ENCODE measurements around the gene LHX3. TPM values are rescaled to one million over a fixed set of nuclear protein-coding genes. Genes with fewer than 3 reads are reported as not detected.

The LHX3 gene
- total RNA-seq, 1 experiment from 2014 or later: 0.11 TPM

DNA sequence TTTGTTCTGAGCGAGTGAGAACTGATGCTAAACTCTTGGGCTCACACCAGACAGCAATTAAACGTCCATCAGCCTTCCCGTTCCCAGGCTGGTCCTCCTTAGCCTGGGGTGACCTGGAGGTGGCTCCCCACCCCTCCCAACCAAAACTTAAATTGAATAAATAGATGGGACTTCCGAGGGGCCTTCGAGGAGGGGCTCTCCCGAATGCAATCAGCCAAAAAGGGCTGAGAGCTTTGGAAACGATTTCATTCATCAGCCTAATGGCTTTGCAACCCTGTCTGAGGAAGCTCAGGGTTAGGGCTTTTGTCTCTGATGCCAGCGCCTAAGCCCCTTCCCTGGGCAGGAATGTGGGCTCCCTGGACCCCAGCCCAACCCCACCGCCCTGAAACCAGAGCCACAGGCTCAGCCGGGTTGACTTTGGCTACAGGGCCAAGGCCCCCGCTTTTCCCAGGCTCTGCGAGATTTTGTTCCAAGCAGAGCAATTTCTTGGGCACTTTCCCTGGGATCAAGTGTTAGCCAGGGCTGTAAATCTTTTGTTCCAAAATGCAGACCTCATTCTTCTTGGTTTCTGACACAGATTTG is 29.2 kb downstream of the LHX3 start:
- DNase-seq (ENCODE audit: low spot score): no peak
- no peaks in the 10 kb centered on the region for H3K4me1 ChIP-seq (ENCODE audit: insufficient read depth, low read length, poor library complexity, severe bottlenecking)
- intact Hi-C loops (cut with micrococcal nuclease; ENCODE audit: unreplicated experiment): no loop called here
- TF ChIP-seq, protein P1, sequence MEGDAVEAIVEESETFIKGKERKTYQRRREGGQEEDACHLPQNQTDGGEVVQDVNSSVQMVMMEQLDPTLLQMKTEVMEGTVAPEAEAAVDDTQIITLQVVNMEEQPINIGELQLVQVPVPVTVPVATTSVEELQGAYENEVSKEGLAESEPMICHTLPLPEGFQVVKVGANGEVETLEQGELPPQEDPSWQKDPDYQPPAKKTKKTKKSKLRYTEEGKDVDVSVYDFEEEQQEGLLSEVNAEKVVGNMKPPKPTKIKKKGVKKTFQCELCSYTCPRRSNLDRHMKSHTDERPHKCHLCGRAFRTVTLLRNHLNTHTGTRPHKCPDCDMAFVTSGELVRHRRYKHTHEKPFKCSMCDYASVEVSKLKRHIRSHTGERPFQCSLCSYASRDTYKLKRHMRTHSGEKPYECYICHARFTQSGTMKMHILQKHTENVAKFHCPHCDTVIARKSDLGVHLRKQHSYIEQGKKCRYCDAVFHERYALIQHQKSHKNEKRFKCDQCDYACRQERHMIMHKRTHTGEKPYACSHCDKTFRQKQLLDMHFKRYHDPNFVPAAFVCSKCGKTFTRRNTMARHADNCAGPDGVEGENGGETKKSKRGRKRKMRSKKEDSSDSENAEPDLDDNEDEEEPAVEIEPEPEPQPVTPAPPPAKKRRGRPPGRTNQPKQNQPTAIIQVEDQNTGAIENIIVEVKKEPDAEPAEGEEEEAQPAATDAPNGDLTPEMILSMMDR (conservative IDR thresholded peaks at IDR 0.05; ENCODE audit: low read depth, low read length): no peak
- no peak for TF ChIP-seq EZH2 (IDR thresholded peaks at IDR 0.05; ENCODE audit: borderline replicate concordance, low read depth, low read length, poor library complexity, severe bottlenecking)
- H3K9me3 ChIP-seq (ENCODE audit: low read depth, low read length, poor library complexity, severe bottlenecking): no peaks in the 10 kb centered on the region
- no peaks in the 10 kb centered on the region for H3K36me3 ChIP-seq (ENCODE audit: insufficient read depth, low read length, poor library complexity, severe bottlenecking)
- CTCF ChIA-PET: no interaction called here
- H3K27ac ChIP-seq (ENCODE audit: low read depth, low read length, poor library complexity, severe bottlenecking): no peak overlapping the region
- no TSS peak for BruUV-seq (replicated peaks)
- no peaks in the 10 kb centered on the region for H3K27me3 ChIP-seq (replicated peaks; ENCODE audit: insufficient read depth, low read depth, low read length, poor library complexity)
- no peak overlapping the region for H3K4me3 ChIP-seq (ENCODE audit: low read depth, low read length, poor library complexity, severe bottlenecking)
- POLR2A ChIA-PET (ENCODE audit: low non-redundant PET): no interaction called here

DNA sequence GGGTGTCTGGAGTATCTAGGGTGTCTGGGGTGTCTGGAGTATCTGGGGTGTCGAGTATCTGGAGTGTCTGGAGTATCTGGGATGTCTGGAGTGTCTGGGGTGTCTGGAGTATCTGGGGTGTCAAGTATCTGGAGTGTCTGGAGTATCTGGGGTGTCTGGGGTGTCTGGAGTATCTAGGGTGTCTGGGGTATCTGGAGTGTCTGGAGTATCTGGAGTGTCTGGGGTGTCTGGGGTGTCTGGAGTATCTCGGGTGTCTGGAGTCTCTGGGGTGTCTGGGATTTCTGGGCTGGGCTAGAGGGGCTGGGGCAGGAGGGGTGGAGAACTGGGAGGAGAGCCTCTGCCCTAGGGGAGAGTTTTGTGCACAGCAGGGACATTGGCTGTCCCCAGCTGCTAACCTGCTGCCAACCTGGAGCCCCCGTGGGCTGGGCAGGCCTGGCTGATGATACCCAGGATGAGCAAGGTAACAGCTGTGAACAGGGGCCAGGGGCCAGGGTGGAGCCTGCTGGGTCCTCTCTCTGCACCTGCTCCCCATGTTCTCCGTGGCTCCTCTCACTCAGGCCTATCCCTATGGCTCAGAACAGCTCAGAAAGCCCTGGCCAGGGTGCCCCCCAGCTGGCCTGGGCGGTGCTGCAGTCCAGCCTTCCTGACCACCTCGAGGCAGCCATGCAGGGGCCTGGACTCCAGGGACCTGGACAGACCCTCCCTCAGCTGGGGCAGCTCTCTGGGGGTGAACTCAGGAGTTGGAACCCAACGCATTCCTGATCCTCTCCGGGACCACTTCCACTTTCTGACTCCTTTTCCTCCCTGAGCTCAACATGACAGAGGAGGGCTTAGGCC is 29.9 kb downstream of the LHX3 start:
- H3K36me3 ChIP-seq (ENCODE audit: insufficient read depth, low read length, poor library complexity, severe bottlenecking): no peaks in the 10 kb centered on the region
- no peaks in the 10 kb centered on the region for H3K4me1 ChIP-seq (ENCODE audit: insufficient read depth, low read length, poor library complexity, severe bottlenecking)
- no peaks in the 10 kb centered on the region for H3K27me3 ChIP-seq (replicated peaks; ENCODE audit: insufficient read depth, low read depth, low read length, poor library complexity)
- CTCF ChIA-PET: no interaction called here
- POLR2A ChIA-PET (ENCODE audit: low non-redundant PET): no interaction called here
- TF ChIP-seq EZH2 (IDR thresholded peaks at IDR 0.05; ENCODE audit: borderline replicate concordance, low read depth, low read length, poor library complexity, severe bottlenecking): no peak
- TF ChIP-seq, protein P1 (conservative IDR thresholded peaks at IDR 0.05; ENCODE audit: low read depth, low read length): no peak
- no peak overlapping the region for H3K4me3 ChIP-seq (ENCODE audit: low read depth, low read length, poor library complexity, severe bottlenecking)
- no peak for DNase-seq (ENCODE audit: low spot score)
- no TSS peak for BruUV-seq (replicated peaks)
- H3K9me3 ChIP-seq (ENCODE audit: low read depth, low read length, poor library complexity, severe bottlenecking): no peaks in the 10 kb centered on the region
- H3K27ac ChIP-seq (ENCODE audit: low read depth, low read length, poor library complexity, severe bottlenecking): no peak overlapping the region
- intact Hi-C loops (cut with micrococcal nuclease; ENCODE audit: unreplicated experiment): no loop called here

DNA sequence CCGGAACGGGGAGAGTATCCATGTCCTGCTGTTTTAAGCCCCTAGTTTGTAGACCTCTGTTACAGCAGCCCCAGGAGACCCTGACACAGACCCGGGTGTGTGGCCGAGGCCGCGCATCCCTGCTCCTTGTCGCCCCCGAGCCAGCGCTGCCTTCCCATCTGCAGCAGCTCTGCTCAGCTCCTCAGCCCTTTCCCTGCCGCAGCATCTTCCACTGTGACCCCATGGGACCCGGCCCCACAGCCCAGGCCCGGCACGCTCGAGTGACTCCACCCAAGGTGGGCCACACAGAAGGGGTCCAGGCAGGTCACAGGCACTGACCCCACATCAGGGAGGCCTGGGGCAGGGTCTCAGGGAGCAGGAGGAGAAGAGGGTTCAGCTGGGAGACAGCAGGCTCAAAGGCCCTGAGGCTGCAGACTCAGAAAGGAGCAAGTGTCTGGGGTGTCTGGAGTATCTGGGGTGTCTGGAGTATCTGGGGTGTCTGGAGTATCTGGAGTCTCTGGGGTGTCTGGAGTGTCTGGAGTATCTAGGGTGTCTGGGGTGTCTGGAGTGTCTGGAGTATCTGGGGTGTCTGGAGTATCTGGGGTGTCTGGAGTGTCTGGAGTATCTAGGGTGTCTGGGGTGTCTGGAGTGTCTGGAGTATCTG is 31.2 kb downstream of the LHX3 start:
- no peaks in the 10 kb centered on the region for H3K36me3 ChIP-seq (ENCODE audit: insufficient read depth, low read length, poor library complexity, severe bottlenecking)
- intact Hi-C loops (cut with micrococcal nuclease; ENCODE audit: unreplicated experiment): no loop called here
- no TSS peak for BruUV-seq (replicated peaks)
- no peaks in the 10 kb centered on the region for H3K4me1 ChIP-seq (ENCODE audit: insufficient read depth, low read length, poor library complexity, severe bottlenecking)
- no peak for TF ChIP-seq EZH2 (IDR thresholded peaks at IDR 0.05; ENCODE audit: borderline replicate concordance, low read depth, low read length, poor library complexity, severe bottlenecking)
- TF ChIP-seq, protein P1 (conservative IDR thresholded peaks at IDR 0.05; ENCODE audit: low read depth, low read length): no peak
- no peak for DNase-seq (ENCODE audit: low spot score)
- ChIA-PET CTCF (no interaction called here), POLR2A (ENCODE audit: low non-redundant PET) (no interaction called here)
- H3K27me3 ChIP-seq (replicated peaks; ENCODE audit: insufficient read depth, low read depth, low read length, poor library complexity): no peaks in the 10 kb centered on the region
- H3K9me3 ChIP-seq (ENCODE audit: low read depth, low read length, poor library complexity, severe bottlenecking): no peaks in the 10 kb centered on the region
- H3K27ac ChIP-seq (ENCODE audit: low read depth, low read length, poor library complexity, severe bottlenecking): no peak overlapping the region
- no peak overlapping the region for H3K4me3 ChIP-seq (ENCODE audit: low read depth, low read length, poor library complexity, severe bottlenecking)

Data from A673 (cell line).